Sigmoid colon (tissue), 7 donors: ENCODE data around the gene PLD2. TPM values are rescaled to one million over a fixed set of nuclear protein-coding genes. Genes with fewer than 3 reads are reported as not detected.

Experiments
- DNase-seq: peaks from one replicate; pipeline ENCODE4 v3.0.0-alpha.2; 2019
- H3K27ac ChIP-seq, 4 donors: fragments of 200-600 bp; sonication (generic); one replicate each; pipeline ENCODE4 v1.5.1; 2016 to 2019; ENCODE audit warnings: mild to moderate bottlenecking in 1 of 4
- H3K27me3 ChIP-seq, 3 donors: fragments of 200-600 bp; sonication (generic); one replicate each; pipeline ENCODE4 v1.5.1; 2019; ENCODE audit warnings: mild to moderate bottlenecking in 1 of 3
- H3K36me3 ChIP-seq, 4 donors: fragments of 200-600 bp; sonication (generic); one replicate each; pipeline ENCODE4 v1.5.1; 2016 to 2019
- H3K4me1 ChIP-seq, 4 donors: fragments of 200-600 bp; sonication (generic); one replicate each; pipeline ENCODE4 v1.5.1; 2017 to 2019
- H3K4me3 ChIP-seq, 4 donors: fragments of 200-600 bp; sonication (generic); one replicate each; pipeline ENCODE4 v1.5.1; 2017 to 2019; ENCODE audit warnings: mild to moderate bottlenecking in 2 of 4, moderate library complexity in 1 of 4
- H3K9me3 ChIP-seq, 4 donors: fragments of 200-600 bp in 3 of 4; sonication (generic) in 3 of 4; one replicate each; pipeline versions ENCODE4 v1.5.1 to v1.6.1; 2013 to 2019
- EP300 ChIP-seq, 4 donors: sonication (generic); formaldehyde crosslinking; IDR thresholded peaks; one replicate each; pipeline ENCODE4 v1.6.1; 2017; ENCODE audit warnings: antibody characterized with exemption in 4 of 4
- POLR2A ChIP-seq, 2 donors: fragments of 450-650 bp; IDR thresholded peaks; one replicate each; pipeline ENCODE4 v1.6.1; 2016; ENCODE audit warnings: antibody characterized with exemption in 2 of 2, mild to moderate bottlenecking in 2 of 2, moderate library complexity in 2 of 2
- POLR2AphosphoS5 ChIP-seq, 4 donors: sonication (generic); formaldehyde crosslinking; IDR thresholded peaks; one replicate each; pipeline ENCODE4 v1.6.1; 2017; ENCODE audit warnings: antibody characterized with exemption in 4 of 4
- WGBS, 2 donors: extraction: QIAGEN DNeasy Blood & Tissue Kit; methylation state at CpG; one replicate each; pipeline ENCODE4 v1.1.7; 2013; 5-methylcytosine and 5-hydroxymethylcytosine counted together
- intact Hi-C: fragments of 100-400 bp; cut with DNase I; formaldehyde crosslinking; loops from one replicate; pipeline ENCODE4 v1.15.1; 2023
- polyA plus RNA-seq, 3 donors: library from polyadenylated mRNA; stranded (reverse); fragments of 200-250 nt; gene quantifications; one replicate each; pipeline ENCODE4 v1.2.3, GENCODE V29; 2013
- total RNA-seq, 4 donors: library from RNA; depleted of rRNA; stranded (reverse); fragments of >200 nt; gene quantifications; one replicate each; pipeline ENCODE4 v1.1.0, GENCODE V29; 2016
- TF ChIP-seq, protein P1 (sequence below), 4 experiments: fragments of 450-650 bp in 3 of 4; fragments of 200-600 bp in 1 of 4; IDR thresholded peaks; one replicate each; pipeline ENCODE4 v1.5.1; 2016 to 2019; ENCODE audit warnings: antibody characterized with exemption in 4 of 4, mild to moderate bottlenecking in 3 of 4, moderate library complexity in 2 of 4
- donor health status: healthy with polysubstance abuse.
- donor health status: Bipolar disorder and iron deficiency.
- donor health status: healthy.

Gene PLD2
- total and polyA plus RNA-seq, 7 donors = 6.0 to 20.5 (median 12.1) TPM

DNA sequence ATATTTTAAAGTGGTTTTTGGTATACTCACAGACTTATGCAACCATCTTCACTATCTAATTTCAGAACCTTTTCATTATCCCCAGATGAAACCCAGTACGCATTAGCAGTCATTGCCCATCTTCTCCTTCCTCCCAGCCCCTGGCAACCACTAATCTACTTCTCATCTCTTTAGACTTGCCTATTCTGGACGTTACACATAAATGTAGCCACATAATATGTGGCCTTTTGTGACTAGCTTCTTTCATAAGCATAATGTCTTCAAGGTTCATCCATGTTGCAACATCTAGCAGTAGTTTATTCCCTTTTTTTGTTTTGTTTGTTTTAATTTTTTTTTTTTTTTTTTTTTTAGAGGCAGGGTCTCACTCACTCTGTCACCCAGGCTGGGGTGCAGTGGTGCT lies 63.9 kb downstream of the PLD2 start:
- H3K27ac ChIP-seq = no peak overlapping the region
- DNase-seq = no peak
- no peaks in the 10 kb centered on the region for H3K9me3 ChIP-seq
- H3K27me3 ChIP-seq = no peaks in the 10 kb centered on the region
- no peak for TF ChIP-seq POLR2AphosphoS5 (IDR thresholded peaks at IDR 0.05)
- TF ChIP-seq POLR2A (IDR thresholded peaks at IDR 0.05) = no peak
- TF ChIP-seq, protein P1, sequence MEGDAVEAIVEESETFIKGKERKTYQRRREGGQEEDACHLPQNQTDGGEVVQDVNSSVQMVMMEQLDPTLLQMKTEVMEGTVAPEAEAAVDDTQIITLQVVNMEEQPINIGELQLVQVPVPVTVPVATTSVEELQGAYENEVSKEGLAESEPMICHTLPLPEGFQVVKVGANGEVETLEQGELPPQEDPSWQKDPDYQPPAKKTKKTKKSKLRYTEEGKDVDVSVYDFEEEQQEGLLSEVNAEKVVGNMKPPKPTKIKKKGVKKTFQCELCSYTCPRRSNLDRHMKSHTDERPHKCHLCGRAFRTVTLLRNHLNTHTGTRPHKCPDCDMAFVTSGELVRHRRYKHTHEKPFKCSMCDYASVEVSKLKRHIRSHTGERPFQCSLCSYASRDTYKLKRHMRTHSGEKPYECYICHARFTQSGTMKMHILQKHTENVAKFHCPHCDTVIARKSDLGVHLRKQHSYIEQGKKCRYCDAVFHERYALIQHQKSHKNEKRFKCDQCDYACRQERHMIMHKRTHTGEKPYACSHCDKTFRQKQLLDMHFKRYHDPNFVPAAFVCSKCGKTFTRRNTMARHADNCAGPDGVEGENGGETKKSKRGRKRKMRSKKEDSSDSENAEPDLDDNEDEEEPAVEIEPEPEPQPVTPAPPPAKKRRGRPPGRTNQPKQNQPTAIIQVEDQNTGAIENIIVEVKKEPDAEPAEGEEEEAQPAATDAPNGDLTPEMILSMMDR (IDR thresholded peaks at IDR 0.05) = no peak
- TF ChIP-seq EP300 (IDR thresholded peaks at IDR 0.05) = no peak
- no peaks in the 10 kb centered on the region for H3K36me3 ChIP-seq
- 89 to 94% methylated on average over 2 of the region's 2 CpGs for WGBS, 2 donors
- H3K4me1 ChIP-seq = no peaks in the 10 kb centered on the region
- intact Hi-C loops = no loop called here
- no peak overlapping the region for H3K4me3 ChIP-seq

DNA sequence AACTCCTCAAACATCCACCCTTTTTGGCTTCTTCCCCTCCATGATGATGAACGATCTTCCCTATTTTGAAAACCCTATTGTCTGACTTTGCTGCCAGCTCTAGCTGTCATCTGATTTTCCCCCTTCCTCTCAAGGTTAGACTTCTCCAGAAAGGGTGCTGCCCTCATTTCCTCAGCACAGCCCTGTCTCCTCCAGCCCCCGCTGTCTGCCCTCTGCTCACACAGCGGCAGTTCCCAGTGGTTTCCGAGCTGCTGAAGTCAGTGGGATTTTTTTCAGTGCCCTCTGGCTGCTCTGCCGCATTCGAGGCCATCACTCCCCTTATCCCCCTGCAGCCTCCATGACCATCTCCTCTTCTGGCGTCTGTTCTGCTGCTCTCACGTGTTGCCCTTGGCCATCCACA lies 65.8 kb downstream of the PLD2 start:
- H3K9me3 ChIP-seq = no peaks in the 10 kb centered on the region
- no peaks in the 10 kb centered on the region for H3K27me3 ChIP-seq
- WGBS, 2 donors = 65 to 83% methylated on average over 8 of the region's 8 CpGs
- no peaks in the 10 kb centered on the region for H3K36me3 ChIP-seq
- no peak overlapping the region for H3K4me3 ChIP-seq
- no peak overlapping the region for H3K27ac ChIP-seq
- no peak for DNase-seq
- intact Hi-C loops = no loop called here
- no peak for TF ChIP-seq EP300 (IDR thresholded peaks at IDR 0.05)
- no peak for TF ChIP-seq POLR2A (IDR thresholded peaks at IDR 0.05)
- TF ChIP-seq, protein P1 (IDR thresholded peaks at IDR 0.05) = no peak
- no peak for TF ChIP-seq POLR2AphosphoS5 (IDR thresholded peaks at IDR 0.05)
- no peaks in the 10 kb centered on the region for H3K4me1 ChIP-seq

Other genes with a start within 250 kb of the PLD2 start
- gene GGT6, start 246.6 kb upstream of the PLD2 start, total RNA-seq = 1 to 10 TPM in 1 of 4 donors, under 1 TPM in 1, not detected in 2; 0.71 to 3.0 TPM
- 10 to 100 TPM; 22.2 to 94.4 (median 28.4) TPM for gene GGT6, start 246.6 kb upstream of the PLD2 start, polyA plus RNA-seq
- gene SMTNL2, start 222.6 kb upstream of the PLD2 start, total RNA-seq = 1 to 10 TPM in 3 of 4 donors, under 1 TPM in 1; 0.33 to 1.9 (median 1.6) TPM
- under 1 TPM in 2 of 3 donors, not detected in 1; 0.45 to 0.60 TPM for gene SMTNL2, start 222.6 kb upstream of the PLD2 start, polyA plus RNA-seq
- under 1 TPM in 3 of 4 donors, not detected in 1; 0.28 to 0.81 (median 0.36) TPM for gene ALOX15, start 165.5 kb upstream of the PLD2 start, total RNA-seq
- gene ALOX15, start 165.5 kb upstream of the PLD2 start, polyA plus RNA-seq = under 1 TPM in 2 of 3 donors, not detected in 1; 0.60 to 0.77 TPM
- gene PELP1, start 103.0 kb upstream of the PLD2 start, total RNA-seq = 10 to 100 TPM; 20.0 to 37.7 (median 26.2) TPM
- gene PELP1, start 103.0 kb upstream of the PLD2 start, polyA plus RNA-seq = 10 to 100 TPM in 1 of 3 donors, 1 to 10 TPM in 2; 4.2 to 27.0 (median 9.9) TPM
- 10 to 100 TPM; 22.1 to 35.7 (median 28.2) TPM for gene ARRB2, start 96.5 kb upstream of the PLD2 start, total RNA-seq
- gene ARRB2, start 96.5 kb upstream of the PLD2 start, polyA plus RNA-seq = 10 to 100 TPM; 38.4 to 51.7 (median 39.3) TPM
- gene MED11, start 75.7 kb upstream of the PLD2 start, total RNA-seq = 10 to 100 TPM; 31.1 to 43.6 (median 38.3) TPM
- 10 to 100 TPM; 35.8 to 61.9 (median 47.4) TPM for gene MED11, start 75.7 kb upstream of the PLD2 start, polyA plus RNA-seq
- under 1 TPM in 3 of 4 donors, not detected in 1; 0.36 to 0.55 (median 0.49) TPM for gene ZMYND15, start 67.3 kb upstream of the PLD2 start, total RNA-seq
- gene ZMYND15, start 67.3 kb upstream of the PLD2 start, polyA plus RNA-seq = 1 to 10 TPM in 2 of 3 donors, not detected in 1; 1.1 to 1.2 TPM
- gene CXCL16, start 67.2 kb upstream of the PLD2 start, total RNA-seq = 1 to 10 TPM; 4.6 to 6.8 (median 5.3) TPM
- 10 to 100 TPM; 21.6 to 32.8 (median 29.0) TPM for gene CXCL16, start 67.2 kb upstream of the PLD2 start, polyA plus RNA-seq
- gene TM4SF5, start 35.3 kb upstream of the PLD2 start, total RNA-seq = not detected
- 10 to 100 TPM in 2 of 3 donors, 1 to 10 TPM in 1; 7.8 to 19.2 (median 11.1) TPM for gene TM4SF5, start 35.3 kb upstream of the PLD2 start, polyA plus RNA-seq
- gene VMO1, start 20.8 kb upstream of the PLD2 start, total RNA-seq = 1 to 10 TPM in 3 of 4 donors, not detected in 1; 1.1 to 6.4 (median 4.1) TPM
- 1 to 10 TPM in 2 of 3 donors, not detected in 1; 2.2 to 4.4 TPM for gene VMO1, start 20.8 kb upstream of the PLD2 start, polyA plus RNA-seq
- gene GLTPD2, start 18.2 kb upstream of the PLD2 start, total RNA-seq = not detected
- 1 to 10 TPM in 1 of 3 donors, under 1 TPM in 1, not detected in 1; 0.06 to 1.6 TPM for gene GLTPD2, start 18.2 kb upstream of the PLD2 start, polyA plus RNA-seq
- 100 to 1,000 TPM; 153 to 242 (median 192) TPM for gene PSMB6, start 11.0 kb upstream of the PLD2 start, total RNA-seq
- gene PSMB6, start 11.0 kb upstream of the PLD2 start, polyA plus RNA-seq = 100 to 1,000 TPM; 172 to 213 (median 201) TPM
- 10 to 100 TPM; 17.1 to 43.8 (median 21.0) TPM for gene MINK1, start 26.2 kb downstream of the PLD2 start, total RNA-seq
- gene MINK1, start 26.2 kb downstream of the PLD2 start, polyA plus RNA-seq = 100 to 1,000 TPM in 1 of 3 donors, 10 to 100 TPM in 2; 45.0 to 117 (median 63.8) TPM
- 1 to 10 TPM in 1 of 4 donors, under 1 TPM in 3; 0.68 to 2.8 (median 0.85) TPM for gene C17orf107, start 92.4 kb downstream of the PLD2 start, total RNA-seq
- gene C17orf107, start 92.4 kb downstream of the PLD2 start, polyA plus RNA-seq = 1 to 10 TPM in 1 of 3 donors, under 1 TPM in 2; under 0.01 to 1.7 (median 0.69) TPM
- under 1 TPM in 3 of 4 donors, not detected in 1; 0.49 to 0.55 (median 0.54) TPM for gene CHRNE, start 95.9 kb downstream of the PLD2 start, total RNA-seq
- gene CHRNE, start 95.9 kb downstream of the PLD2 start, polyA plus RNA-seq = under 1 TPM in 2 of 3 donors, not detected in 1; 0.46 to 0.57 TPM
- not detected for gene GP1BA, start 125.1 kb downstream of the PLD2 start, total RNA-seq
- gene GP1BA, start 125.1 kb downstream of the PLD2 start, polyA plus RNA-seq = 1 to 10 TPM in 1 of 3 donors, not detected in 2; 1.1 TPM
- 10 to 100 TPM; 41.0 to 60.3 (median 48.6) TPM for gene SLC25A11, start 132.9 kb downstream of the PLD2 start, total RNA-seq
- gene SLC25A11, start 132.9 kb downstream of the PLD2 start, polyA plus RNA-seq = 10 to 100 TPM; 57.7 to 82.8 (median 79.9) TPM
- 10 to 100 TPM; 51.2 to 71.2 (median 60.3) TPM for gene RNF167, start 133.1 kb downstream of the PLD2 start, total RNA-seq
- gene RNF167, start 133.1 kb downstream of the PLD2 start, polyA plus RNA-seq = 100 to 1,000 TPM in 1 of 3 donors, 10 to 100 TPM in 2; 45.0 to 120 (median 83.9) TPM
- gene PFN1, start 141.4 kb downstream of the PLD2 start, total RNA-seq = 1,000 to 10,000 TPM in 1 of 4 donors, 100 to 1,000 TPM in 3; 690 to 1,141 (median 828) TPM
- 1,000 to 10,000 TPM in 1 of 3 donors, 100 to 1,000 TPM in 2; 853 to 1,404 (median 948) TPM for gene PFN1, start 141.4 kb downstream of the PLD2 start, polyA plus RNA-seq
- gene ENO3, start 144.0 kb downstream of the PLD2 start, total RNA-seq = 1 to 10 TPM; 2.5 to 9.1 (median 5.1) TPM
- gene ENO3, start 144.0 kb downstream of the PLD2 start, polyA plus RNA-seq = 10 to 100 TPM in 1 of 3 donors, 1 to 10 TPM in 1, under 1 TPM in 1; 0.69 to 10.3 (median 5.4) TPM
- 10 to 100 TPM; 42.6 to 84.5 (median 72.3) TPM for gene SPAG7, start 160.7 kb downstream of the PLD2 start, total RNA-seq
- gene SPAG7, start 160.7 kb downstream of the PLD2 start, polyA plus RNA-seq = 10 to 100 TPM; 67.8 to 79.3 (median 73.9) TPM
- 10 to 100 TPM in 3 of 4 donors, 1 to 10 TPM in 1; 9.9 to 24.6 (median 21.7) TPM for gene CAMTA2, start 180.5 kb downstream of the PLD2 start, total RNA-seq
- 10 to 100 TPM; 35.1 to 64.5 (median 42.0) TPM for gene CAMTA2, start 180.5 kb downstream of the PLD2 start, polyA plus RNA-seq
- 1 to 10 TPM in 2 of 4 donors, under 1 TPM in 2; 0.36 to 3.0 (median 1.5) TPM for gene INCA1, start 190.4 kb downstream of the PLD2 start, total RNA-seq
- 1 to 10 TPM; 2.2 to 3.6 (median 2.3) TPM for gene INCA1, start 190.4 kb downstream of the PLD2 start, polyA plus RNA-seq
- 100 to 1,000 TPM in 1 of 4 donors, 10 to 100 TPM in 3; 46.4 to 101 (median 81.0) TPM for gene KIF1C, start 190.8 kb downstream of the PLD2 start, total RNA-seq
- 100 to 1,000 TPM in 2 of 3 donors, 10 to 100 TPM in 1; 83.3 to 164 (median 108) TPM for gene KIF1C, start 190.8 kb downstream of the PLD2 start, polyA plus RNA-seq
- not detected for gene SLC52A1, start 228.3 kb downstream of the PLD2 start, total RNA-seq
- under 1 TPM in 2 of 3 donors, not detected in 1; 0.23 to 0.74 TPM for gene SLC52A1, start 228.3 kb downstream of the PLD2 start, polyA plus RNA-seq